Measurements from ENCODE around the gene NSG2. TPM values are rescaled to one million over a fixed set of nuclear protein-coding genes. Genes with fewer than 3 reads are reported as not detected.
"Not testable (repeated sequence)": the region's sequence is repeated elsewhere in the genome, so short reads cannot be mapped to it uniquely, and the experiment has no call there.

NSG2 gene
- total and polyA plus RNA-seq, 8 donors = 0.34 to 3.3 (median 2.3) TPM; not detected in 1

DNA sequence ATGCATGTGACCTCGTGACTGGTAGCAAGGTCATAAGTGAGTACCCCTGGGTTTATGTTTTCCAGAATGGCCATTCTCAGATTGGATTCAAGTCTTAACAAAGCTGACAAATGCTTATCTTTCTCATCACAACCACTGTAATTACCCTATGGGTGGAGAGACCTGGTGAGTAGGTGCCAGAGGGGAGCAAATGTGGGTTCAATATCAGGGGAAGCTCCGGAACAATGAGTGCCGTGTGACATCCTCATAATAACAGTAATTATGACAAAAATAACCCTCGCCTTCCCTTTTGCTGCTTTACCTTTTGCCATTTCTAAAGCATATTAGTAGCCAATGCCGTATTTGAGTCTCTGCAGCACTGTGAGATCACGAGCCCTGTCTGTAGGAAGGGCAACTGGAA, 95.9 kb downstream of the NSG2 start:
- ATAC-seq (no peak), DNase-seq (no peak)
- TF ChIP-seq, protein P1, sequence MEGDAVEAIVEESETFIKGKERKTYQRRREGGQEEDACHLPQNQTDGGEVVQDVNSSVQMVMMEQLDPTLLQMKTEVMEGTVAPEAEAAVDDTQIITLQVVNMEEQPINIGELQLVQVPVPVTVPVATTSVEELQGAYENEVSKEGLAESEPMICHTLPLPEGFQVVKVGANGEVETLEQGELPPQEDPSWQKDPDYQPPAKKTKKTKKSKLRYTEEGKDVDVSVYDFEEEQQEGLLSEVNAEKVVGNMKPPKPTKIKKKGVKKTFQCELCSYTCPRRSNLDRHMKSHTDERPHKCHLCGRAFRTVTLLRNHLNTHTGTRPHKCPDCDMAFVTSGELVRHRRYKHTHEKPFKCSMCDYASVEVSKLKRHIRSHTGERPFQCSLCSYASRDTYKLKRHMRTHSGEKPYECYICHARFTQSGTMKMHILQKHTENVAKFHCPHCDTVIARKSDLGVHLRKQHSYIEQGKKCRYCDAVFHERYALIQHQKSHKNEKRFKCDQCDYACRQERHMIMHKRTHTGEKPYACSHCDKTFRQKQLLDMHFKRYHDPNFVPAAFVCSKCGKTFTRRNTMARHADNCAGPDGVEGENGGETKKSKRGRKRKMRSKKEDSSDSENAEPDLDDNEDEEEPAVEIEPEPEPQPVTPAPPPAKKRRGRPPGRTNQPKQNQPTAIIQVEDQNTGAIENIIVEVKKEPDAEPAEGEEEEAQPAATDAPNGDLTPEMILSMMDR (IDR thresholded peaks at IDR 0.05) = no peak
- Histone ChIP-seq H3K27me3 (no peaks in the 10 kb centered on the region), H3K36me3 (no peaks in the 10 kb centered on the region), H3K4me1 (no peaks in the 10 kb centered on the region), H3K27ac (no peak overlapping the region), H3K9me3 (no peaks in the 10 kb centered on the region), H3K4me3 (no peak overlapping the region)
- intact Hi-C loops (cut with DNase I) = no loop called here

DNA sequence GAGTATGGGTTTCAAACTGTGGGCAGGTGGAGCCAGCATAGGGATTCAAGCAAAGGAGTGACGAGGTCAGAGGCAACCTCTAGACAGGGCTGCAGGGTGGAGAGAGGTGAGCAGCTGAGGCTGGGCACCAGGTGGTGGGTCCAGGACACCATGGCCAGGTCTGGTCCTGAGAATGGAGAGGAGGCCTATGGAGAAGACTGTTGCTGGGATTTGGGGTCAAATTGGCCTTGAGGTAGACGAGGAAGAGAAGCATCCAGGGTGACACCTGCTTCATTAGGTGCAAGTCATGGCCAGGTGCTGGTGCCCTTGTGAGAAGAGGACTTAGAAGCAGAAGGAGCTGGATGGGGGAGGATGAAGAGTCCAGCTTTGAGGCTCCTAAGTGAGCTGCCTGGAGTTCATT, 99.6 kb downstream of the NSG2 start:
- DNase-seq (no peak), ATAC-seq (no peak)
- Histone ChIP-seq H3K27me3 (no peaks in the 10 kb centered on the region), H3K4me3 (no peak overlapping the region), H3K27ac (no peak overlapping the region), H3K4me1 (no peaks in the 10 kb centered on the region), H3K9me3 (no peaks in the 10 kb centered on the region), H3K36me3 (no peaks in the 10 kb centered on the region)
- intact Hi-C loops (cut with DNase I) = no loop called here
- TF ChIP-seq, protein P1 (IDR thresholded peaks at IDR 0.05) = no peak

DNA sequence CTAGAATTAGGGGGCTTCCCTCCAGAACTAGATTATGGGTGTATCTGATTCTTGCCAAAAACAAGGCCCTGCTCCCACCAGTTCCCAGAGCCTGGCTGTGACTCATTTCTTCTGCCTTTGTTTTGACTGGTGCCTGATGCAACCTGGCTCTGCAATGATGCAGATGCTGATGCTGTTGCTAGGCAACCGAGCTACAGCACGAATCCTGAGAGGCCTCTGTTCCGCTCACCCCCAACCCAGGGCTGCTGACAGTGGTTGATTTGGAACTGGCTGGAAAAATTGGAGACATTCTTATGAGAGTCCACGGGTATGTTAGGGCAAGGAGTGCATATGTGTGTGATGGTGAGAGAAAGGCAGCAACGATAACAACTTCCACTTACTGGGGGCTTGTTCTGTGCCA, 100.3 kb downstream of the NSG2 start:
- Histone ChIP-seq H3K27me3 (no peaks in the 10 kb centered on the region), H3K4me1 (no peaks in the 10 kb centered on the region), H3K9me3 (no peaks in the 10 kb centered on the region), H3K27ac (no peak overlapping the region), H3K4me3 (no peak overlapping the region), H3K36me3 (no peaks in the 10 kb centered on the region)
- TF ChIP-seq, protein P1 (IDR thresholded peaks at IDR 0.05) = no peak
- intact Hi-C loops (cut with DNase I) = no loop called here
- no peak for DNase-seq
- no peak for ATAC-seq

DNA sequence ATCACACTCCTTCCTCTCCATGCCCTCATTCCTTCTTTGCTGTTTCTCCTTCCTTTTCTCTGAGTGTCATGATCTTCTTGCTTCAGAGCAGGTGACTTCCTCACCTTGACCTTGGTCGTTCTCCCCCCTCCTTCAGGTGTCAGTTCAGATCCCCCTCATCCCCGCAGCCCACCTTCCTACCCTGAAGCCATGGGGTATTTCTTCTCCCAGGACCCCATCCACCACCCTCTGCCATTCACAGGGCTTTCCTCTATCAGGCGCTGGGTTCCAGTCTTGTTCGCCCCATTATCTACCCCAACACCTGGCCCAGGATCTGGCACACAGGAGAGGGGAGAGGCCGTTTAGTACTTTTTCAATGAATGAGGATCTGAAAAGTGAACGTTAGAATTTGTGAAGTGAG, 101.0 kb downstream of the NSG2 start:
- Histone ChIP-seq H3K9me3 (no peaks in the 10 kb centered on the region), H3K36me3 (no peaks in the 10 kb centered on the region), H3K4me3 (no peak overlapping the region), H3K27me3 (no peaks in the 10 kb centered on the region), H3K4me1 (no peaks in the 10 kb centered on the region), H3K27ac (no peak overlapping the region)
- TF ChIP-seq, protein P1 (IDR thresholded peaks at IDR 0.05) = no peak
- no peak for DNase-seq
- intact Hi-C loops (cut with DNase I) = no loop called here
- ATAC-seq = no peak

DNA sequence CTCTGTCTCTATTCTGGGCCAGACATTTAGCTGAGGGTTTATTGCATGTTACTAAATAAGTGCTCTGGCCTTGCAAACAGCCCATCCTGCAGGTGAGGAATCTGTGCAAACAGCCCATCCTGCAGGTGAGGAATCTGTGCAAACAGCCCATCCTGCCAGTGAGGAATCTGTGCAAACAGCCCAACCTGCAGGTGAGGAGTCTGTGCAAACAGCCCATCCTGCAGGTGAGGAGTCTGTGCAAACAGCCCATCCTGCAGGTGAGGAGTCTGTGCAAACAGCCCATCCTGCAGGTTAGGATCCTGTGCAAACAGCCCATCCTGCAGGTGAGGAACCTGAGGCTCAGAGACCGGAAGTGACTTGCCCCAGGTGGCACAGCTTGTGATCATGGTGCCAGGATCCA, 101.5 kb downstream of the NSG2 start:
- intact Hi-C loops (cut with DNase I); DNase-seq; H3K4me3 ChIP-seq; H3K36me3 ChIP-seq; H3K27ac ChIP-seq; H3K4me1 ChIP-seq; ATAC-seq; H3K9me3 ChIP-seq; H3K27me3 ChIP-seq: not testable (repeated sequence)

DNA sequence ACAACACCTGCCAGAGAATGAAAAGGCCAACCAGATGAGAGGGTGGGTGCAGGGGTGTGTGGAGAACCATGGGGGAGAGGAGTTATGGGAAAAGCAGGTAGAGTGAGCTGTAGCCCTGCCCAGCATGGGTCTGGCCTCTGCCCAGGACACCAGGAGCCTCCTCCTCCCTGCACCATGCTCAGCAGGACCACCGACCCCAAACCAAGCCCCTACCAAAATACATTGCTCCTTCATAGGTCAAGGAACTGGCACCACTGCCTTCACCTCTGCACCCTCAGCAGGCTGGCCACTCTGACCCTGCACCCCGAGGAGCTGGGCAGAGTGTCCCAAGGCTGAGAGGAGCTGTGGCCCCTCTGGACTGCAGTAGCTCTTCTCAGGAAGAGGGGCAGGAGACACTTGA, 102.0 kb downstream of the NSG2 start:
- intact Hi-C loops (cut with DNase I) = no loop called here
- H3K36me3 ChIP-seq = no peaks in the 10 kb centered on the region
- TF ChIP-seq, protein P1 (IDR thresholded peaks at IDR 0.05) = no peak
- no peak overlapping the region for H3K4me3 ChIP-seq
- no peak for ATAC-seq
- DNase-seq = no peak
- H3K4me1 ChIP-seq = no peaks in the 10 kb centered on the region
- no peaks in the 10 kb centered on the region for H3K9me3 ChIP-seq
- no peaks in the 10 kb centered on the region for H3K27me3 ChIP-seq
- H3K27ac ChIP-seq = no peak overlapping the region

Measured in left lung (tissue), 10 donors.